Large intestine (tissue), 12 donors: ENCODE measurements around the gene NDUFS2. TPM values are rescaled to one million over a fixed set of nuclear protein-coding genes. Genes with fewer than 3 reads are reported as not detected.

Experiments
- DNase-seq, 2 donors: peaks; one replicate each; pipeline versions ENCODE4 v3.0.0 to v3.0.0-alpha.2; 2013
- H3K27ac ChIP-seq: one replicate; pipeline ENCODE4 v1.5.1; 2013; ENCODE audit warnings: low read length
- H3K27me3 ChIP-seq: 2 replicates; pipeline ENCODE4 v1.6.1; 2013; ENCODE audit warnings: low read length; ENCODE audit not compliant: control insufficient read depth, insufficient read depth
- H3K36me3 ChIP-seq: 2 replicates; pipeline ENCODE4 v1.6.1; 2013; ENCODE audit warnings: low read length; ENCODE audit not compliant: control insufficient read depth, insufficient read depth
- H3K4me1 ChIP-seq: one replicate; pipeline ENCODE4 v1.6.1; 2013; ENCODE audit warnings: low read length; ENCODE audit not compliant: control insufficient read depth, insufficient read depth
- H3K4me3 ChIP-seq: one replicate; pipeline ENCODE4 v1.5.1; 2013; ENCODE audit warnings: low read length
- H3K9me3 ChIP-seq: one replicate; pipeline ENCODE4 v1.6.1; 2013; ENCODE audit warnings: mild to moderate bottlenecking, low read depth, low read length, moderate library complexity; ENCODE audit not compliant: control insufficient read depth
- WGBS: methylation state at CpG from one replicate; pipeline ENCODE4 v1.1.5; 2013; ENCODE audit warnings: low lambda C conversion rate; ENCODE audit not compliant: insufficient coverage; 5-methylcytosine and 5-hydroxymethylcytosine counted together
- long read RNA-seq, 11 donors: transcript quantifications; one replicate each; lab custom pipeline, GENCODE V29; 2026
- polyA plus RNA-seq: library from polyadenylated mRNA; unstranded; fragments of 120-200 nt; gene quantifications from one replicate; pipeline ENCODE4 v1.2.1, GENCODE V29; 2013

NDUFS2 gene
- 125 TPM for polyA plus RNA-seq
- long read RNA-seq, donor 1, partial matches to known transcripts: 20 of 20 reads
- long read RNA-seq, donor 1, other reads (novel, unspliced or antisense): 0 of 20 reads
- long read RNA-seq, donor 2, partial matches to known transcripts: 51 of 54 reads
- long read RNA-seq, donor 2, other reads (novel, unspliced or antisense): 0 of 54 reads
- long read RNA-seq, donor 3: 0 reads
- long read RNA-seq, donor 4: 0 reads
- long read RNA-seq, donor 5, partial matches to known transcripts: 17 of 17 reads
- long read RNA-seq, donor 5, other reads (novel, unspliced or antisense): 0 of 17 reads
- long read RNA-seq, donor 6, partial matches to known transcripts: 56 of 60 reads
- long read RNA-seq, donor 6, other reads (novel, unspliced or antisense): 0 of 60 reads
- long read RNA-seq, donor 7, partial matches to known transcripts: 15 of 18 reads
- long read RNA-seq, donor 7, other reads (novel, unspliced or antisense): 0 of 18 reads
- long read RNA-seq, donor 8, partial matches to known transcripts: 65 of 70 reads
- long read RNA-seq, donor 8, other reads (novel, unspliced or antisense): 0 of 70 reads
- long read RNA-seq, donor 9, partial matches to known transcripts: 44 of 51 reads
- long read RNA-seq, donor 9, other reads (novel, unspliced or antisense): 0 of 51 reads
- long read RNA-seq, donor 10, partial matches to known transcripts: 47 of 51 reads
- long read RNA-seq, donor 10, other reads (novel, unspliced or antisense): 0 of 51 reads
- long read RNA-seq, donor 11, partial matches to known transcripts: 986 of 1,010 reads
- long read RNA-seq, donor 11, other reads (novel, unspliced or antisense): 22 of 1,010 reads

- Histone ChIP-seq H3K27ac (peak within 1 kb of the TSS; percentile 92), H3K4me3 (peak within 1 kb of the TSS; percentile 74), H3K9me3 (no peaks in the 10 kb centered on the region), H3K36me3 (peaks cover 24% of the 10 kb centered on the region), H3K4me1 (peaks cover 19% of the 10 kb centered on the region), H3K27me3 (no peaks in the 10 kb centered on the region)
- DNase-seq: peak; percentile 99
- WGBS: no CpG with 5 or more reads among the region's 53 CpGs
Measured at GRCh38 chr1:161201836-161202712, at the start of gene NDUFS2. TSS of gene NDUFS2 (plus strand) at chr1:161202367. CDS start at chr1:161202386, 19 bp downstream.

GRCh38 chr1:161153176-161153575 is 49.0 kb upstream of the NDUFS2 start:
- no CpG with 5 or more reads among the region's 9 CpGs for WGBS
- no peaks in the 10 kb centered on the region for H3K4me1 ChIP-seq
- H3K27ac ChIP-seq: peak overlapping the region; percentile 93
- H3K9me3 ChIP-seq: no peaks in the 10 kb centered on the region
- H3K36me3 ChIP-seq: peaks cover 15% of the 10 kb centered on the region
- H3K4me3 ChIP-seq: peak overlapping the region; percentile 77
- no peak for DNase-seq
- H3K27me3 ChIP-seq: no peaks in the 10 kb centered on the region

DNA sequence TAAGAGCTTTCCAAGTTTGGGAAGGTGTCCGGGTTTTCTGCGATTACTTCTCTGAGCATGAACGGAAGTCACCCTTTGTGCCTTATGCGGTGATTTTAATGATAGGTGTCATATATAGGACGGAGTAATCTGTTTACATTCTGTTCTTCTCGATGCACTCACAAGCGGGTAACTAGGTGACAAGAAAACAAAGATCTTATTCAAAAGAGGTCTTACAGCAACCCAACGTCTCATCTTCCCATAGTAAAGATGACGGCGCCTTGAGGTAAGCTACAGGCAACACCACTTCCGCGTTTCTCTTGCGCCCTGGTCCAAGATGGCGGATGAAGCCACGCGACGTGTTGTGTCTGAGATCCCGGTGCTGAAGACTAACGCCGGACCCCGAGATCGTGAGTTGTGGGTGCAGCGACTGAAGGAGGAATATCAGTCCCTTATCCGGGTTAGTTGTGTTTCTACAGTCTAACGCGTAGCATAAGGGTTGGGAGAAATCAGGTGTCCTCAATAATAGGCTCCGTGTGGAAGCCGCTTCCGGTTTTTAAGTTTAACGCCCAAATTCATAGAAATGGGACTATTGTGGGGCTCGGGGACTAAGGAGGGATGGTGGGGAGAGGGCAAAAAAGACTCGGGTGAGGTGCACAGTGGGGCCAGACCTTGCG is 48.4 kb upstream of the NDUFS2 start, which contains the start of gene UFC1:
UFC1 (plus strand) TSS at position 297 of the 656 bp plus-strand sequence; CDS start at position 317, 20 bp downstream.
- Histone ChIP-seq H3K4me1 (peaks cover 4% of the 10 kb centered on the region), H3K4me3 (peak within 1 kb of the TSS; percentile 77), H3K36me3 (peaks cover 18% of the 10 kb centered on the region), H3K27ac (peak within 1 kb of the TSS; percentile 93), H3K27me3 (no peaks in the 10 kb centered on the region), H3K9me3 (no peaks in the 10 kb centered on the region)
- peak; percentile 84 to 95 for DNase-seq
- WGBS: 0% methylated on average over 6 of the region's 33 CpGs

DNA sequence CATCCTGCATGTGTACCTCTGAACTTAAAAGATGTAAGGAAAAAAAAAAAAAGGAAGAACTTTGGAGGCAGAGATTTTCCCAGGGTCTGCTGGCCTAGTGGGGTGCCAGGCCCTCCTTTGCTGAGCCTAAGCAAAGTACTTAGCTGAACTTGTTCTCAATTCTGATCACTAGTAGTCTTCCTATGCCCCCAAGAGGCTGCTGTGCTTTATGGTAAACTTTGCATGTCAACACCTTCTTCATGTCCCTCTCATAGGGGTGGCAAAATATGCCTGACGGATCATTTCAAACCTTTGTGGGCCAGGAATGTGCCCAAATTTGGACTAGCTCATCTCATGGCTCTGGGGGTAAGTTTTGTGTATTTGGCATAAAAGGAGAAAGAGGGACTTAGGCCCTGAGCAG is 44.3 kb upstream of the NDUFS2 start:
- H3K27ac ChIP-seq: no peak overlapping the region
- H3K9me3 ChIP-seq: no peaks in the 10 kb centered on the region
- WGBS: no CpG with 5 or more reads among the region's 1 CpG
- peaks cover 27% of the 10 kb centered on the region for H3K4me1 ChIP-seq
- H3K4me3 ChIP-seq: no peak overlapping the region
- DNase-seq: no peak
- peaks cover 29% of the 10 kb centered on the region for H3K36me3 ChIP-seq
- no peaks in the 10 kb centered on the region for H3K27me3 ChIP-seq

DNA sequence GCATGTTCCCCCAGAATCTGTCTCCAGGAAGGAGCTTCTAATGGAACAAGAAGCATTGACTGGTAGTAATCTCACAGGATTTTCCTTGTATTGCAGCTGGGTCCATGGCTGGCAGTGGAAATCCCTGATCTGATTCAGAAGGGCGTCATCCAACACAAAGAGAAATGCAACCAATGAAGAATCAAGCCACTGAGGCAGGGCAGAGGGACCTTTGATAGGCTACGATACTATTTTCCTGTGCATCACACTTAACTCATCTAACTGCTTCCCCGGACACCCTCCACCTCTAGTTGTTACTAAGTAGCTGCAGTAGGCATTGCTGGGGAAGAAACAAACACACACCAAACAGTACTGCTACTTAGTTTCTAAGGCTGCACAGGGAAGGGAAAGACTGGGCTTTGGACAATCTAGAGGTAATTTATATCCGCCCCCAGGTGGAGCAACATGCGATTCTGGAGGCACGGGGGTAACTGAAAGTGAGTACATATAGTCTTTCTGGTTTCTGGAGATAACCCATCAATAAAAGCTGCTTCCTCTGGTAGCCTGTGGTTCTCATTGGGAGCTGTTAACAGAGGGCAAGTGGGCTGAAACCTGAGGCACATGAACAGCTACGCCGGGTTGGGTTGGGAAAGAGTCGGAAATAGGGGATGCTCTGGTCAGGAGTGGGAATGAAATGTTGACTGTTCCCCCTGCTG is 43.7 kb upstream of the NDUFS2 start:
- Histone ChIP-seq H3K4me1 (peaks cover 27% of the 10 kb centered on the region), H3K4me3 (peak overlapping the region; percentile 90), H3K36me3 (peaks cover 33% of the 10 kb centered on the region), H3K9me3 (no peaks in the 10 kb centered on the region), H3K27ac (peak overlapping the region; percentile 63), H3K27me3 (no peaks in the 10 kb centered on the region)
- no peak for DNase-seq
- WGBS: no CpG with 5 or more reads among the region's 9 CpGs

DNA sequence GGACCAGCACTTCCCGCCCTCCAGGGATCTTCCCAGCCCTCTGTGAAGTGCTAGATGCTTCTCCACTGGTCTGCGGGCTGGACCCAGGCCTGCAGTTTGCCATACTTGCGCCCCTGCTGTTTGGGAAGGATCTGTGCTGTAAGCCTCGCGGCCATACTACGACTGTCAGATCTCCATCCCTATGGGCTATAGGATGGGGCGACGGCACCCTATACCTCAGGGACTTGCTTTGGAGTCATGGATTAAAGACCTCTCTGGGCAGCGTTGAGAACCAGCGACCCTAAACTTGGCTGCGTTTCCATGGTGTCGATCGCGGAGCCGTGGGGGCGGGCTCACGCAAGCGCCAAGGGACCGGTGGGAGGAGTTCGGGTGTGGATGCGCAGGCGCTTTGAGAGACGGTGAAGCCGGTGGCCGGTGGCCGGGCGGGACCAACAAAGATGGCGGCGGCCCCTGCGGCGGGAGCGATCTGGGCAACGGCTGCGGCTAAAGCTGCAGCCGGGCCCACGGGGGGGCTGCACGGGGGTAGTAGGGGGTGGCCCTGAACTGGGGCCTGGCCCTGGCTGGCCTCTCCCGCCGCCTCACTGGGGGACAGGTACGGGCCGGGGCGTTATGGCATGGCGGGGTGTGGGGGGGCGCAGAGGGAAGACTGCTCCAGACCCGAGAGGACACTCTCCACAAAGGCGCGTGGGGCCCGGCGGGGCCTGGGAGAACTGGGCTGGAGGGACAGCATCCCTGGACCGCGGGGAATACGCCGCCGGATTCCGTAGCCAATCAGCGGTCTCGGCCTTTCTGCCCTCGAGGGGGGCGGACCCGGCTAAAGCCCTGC is 42.9 kb upstream of the NDUFS2 start, which contains the start of gene USP21:
USP21 (plus strand) TSS at position 414 of the 826 bp plus-strand sequence. CDS start 1,141 bp downstream, outside the sequence.
- Histone ChIP-seq H3K4me1 (peaks cover 27% of the 10 kb centered on the region), H3K27me3 (no peaks in the 10 kb centered on the region), H3K36me3 (peaks cover 40% of the 10 kb centered on the region), H3K9me3 (no peaks in the 10 kb centered on the region), H3K27ac (peak within 1 kb of the TSS; percentile 63), H3K4me3 (peak within 1 kb of the TSS; percentile 90)
- peak; percentile 88 to 92 for DNase-seq
- WGBS: no CpG with 5 or more reads among the region's 60 CpGs

- H3K27me3 ChIP-seq: no peaks in the 10 kb centered on the region
- H3K4me3 ChIP-seq: peak overlapping the region; percentile 90
- peak overlapping the region; percentile 53 for H3K27ac ChIP-seq
- no peaks in the 10 kb centered on the region for H3K9me3 ChIP-seq
- H3K4me1 ChIP-seq: peaks cover 27% of the 10 kb centered on the region
- H3K36me3 ChIP-seq: peaks cover 44% of the 10 kb centered on the region
- DNase-seq: no peak
- WGBS: no CpG with 5 or more reads among the region's 11 CpGs
Measured at GRCh38 chr1:161159913-161160243, 42.3 kb upstream of the NDUFS2 start.

DNA sequence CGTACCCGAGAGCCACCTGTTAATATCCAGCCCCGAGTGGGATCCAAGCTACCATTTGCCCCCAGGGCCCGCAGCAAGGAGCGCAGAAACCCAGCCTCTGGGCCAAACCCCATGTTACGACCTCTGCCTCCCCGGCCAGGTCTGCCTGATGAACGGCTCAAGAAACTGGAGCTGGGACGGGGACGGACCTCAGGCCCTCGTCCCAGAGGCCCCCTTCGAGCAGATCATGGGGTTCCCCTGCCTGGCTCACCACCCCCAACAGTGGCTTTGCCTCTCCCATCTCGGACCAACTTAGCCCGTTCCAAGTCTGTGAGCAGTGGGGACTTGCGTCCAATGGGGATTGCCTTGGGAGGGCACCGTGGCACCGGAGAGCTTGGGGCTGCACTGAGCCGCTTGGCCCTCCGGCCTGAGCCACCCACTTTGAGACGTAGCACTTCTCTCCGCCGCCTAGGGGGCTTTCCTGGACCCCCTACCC is 41.5 kb upstream of the NDUFS2 start:
- H3K27me3 ChIP-seq: no peaks in the 10 kb centered on the region
- H3K36me3 ChIP-seq: peaks cover 46% of the 10 kb centered on the region
- no peak overlapping the region for H3K4me3 ChIP-seq
- H3K4me1 ChIP-seq: peaks cover 34% of the 10 kb centered on the region
- WGBS: no CpG with 5 or more reads among the region's 22 CpGs
- DNase-seq: no peak
- H3K9me3 ChIP-seq: no peaks in the 10 kb centered on the region
- H3K27ac ChIP-seq: no peak overlapping the region
